22Rv1 (cell line): ENCODE results near the gene KCNQ2.

Source experiments
- H3K27ac ChIP-seq: fragments of 450-650 bp; 2 replicates; pipeline ENCODE4 v1.5.1; 2017
- ZFX ChIP-seq: fragments of 450-650 bp; IDR thresholded peaks from 2 replicates; pipeline ENCODE4 v1.6.1; 2017; ENCODE audit warnings: antibody characterized with exemption, borderline replicate concordance
- TF ChIP-seq, protein P1 (sequence below): fragments of 450-650 bp; IDR thresholded peaks from 2 replicates; pipeline ENCODE4 v1.5.1; 2017; ENCODE audit warnings: mild to moderate bottlenecking

KCNQ2 gene

DNA sequence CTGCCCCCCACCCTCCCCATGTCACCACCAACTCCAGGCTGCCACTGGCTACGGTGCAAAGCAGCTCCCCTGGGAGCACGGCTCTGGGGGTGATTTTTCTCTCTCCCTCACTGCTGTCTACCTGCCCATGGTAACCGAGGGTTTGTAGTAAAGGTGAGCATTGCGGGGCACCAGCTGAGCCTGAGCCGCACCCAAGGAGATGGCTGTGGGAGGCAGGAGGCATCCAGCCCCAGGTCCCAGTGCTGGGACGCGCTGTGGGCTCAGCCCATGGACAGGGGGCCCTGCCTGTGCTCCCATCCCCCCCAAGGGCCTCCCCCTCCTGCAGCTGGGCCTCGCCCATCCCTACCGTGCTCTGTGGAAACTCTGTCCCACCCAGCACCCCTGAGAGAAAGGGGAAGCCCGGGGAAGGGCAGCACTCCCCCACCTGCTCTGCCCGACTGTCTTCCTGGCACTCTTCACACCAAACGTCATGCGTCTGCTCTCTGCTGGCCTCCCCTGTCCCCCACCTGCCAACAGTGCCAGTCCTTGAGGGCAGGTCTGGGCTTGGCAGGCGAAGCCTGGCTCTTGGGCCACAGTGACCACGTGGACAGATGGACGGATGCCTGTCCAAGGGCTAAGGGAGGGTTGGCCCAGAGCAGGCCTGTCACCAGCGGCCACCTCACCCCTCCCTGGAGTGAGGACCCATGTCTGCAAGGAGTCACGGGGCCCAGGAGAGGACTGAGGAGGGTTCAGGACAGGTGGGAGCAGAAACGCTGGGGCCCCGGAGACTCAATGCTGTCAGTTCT lies 107.5 kb downstream of the KCNQ2 start:
- H3K27ac ChIP-seq = no peak overlapping the region
- TF ChIP-seq, protein P1, sequence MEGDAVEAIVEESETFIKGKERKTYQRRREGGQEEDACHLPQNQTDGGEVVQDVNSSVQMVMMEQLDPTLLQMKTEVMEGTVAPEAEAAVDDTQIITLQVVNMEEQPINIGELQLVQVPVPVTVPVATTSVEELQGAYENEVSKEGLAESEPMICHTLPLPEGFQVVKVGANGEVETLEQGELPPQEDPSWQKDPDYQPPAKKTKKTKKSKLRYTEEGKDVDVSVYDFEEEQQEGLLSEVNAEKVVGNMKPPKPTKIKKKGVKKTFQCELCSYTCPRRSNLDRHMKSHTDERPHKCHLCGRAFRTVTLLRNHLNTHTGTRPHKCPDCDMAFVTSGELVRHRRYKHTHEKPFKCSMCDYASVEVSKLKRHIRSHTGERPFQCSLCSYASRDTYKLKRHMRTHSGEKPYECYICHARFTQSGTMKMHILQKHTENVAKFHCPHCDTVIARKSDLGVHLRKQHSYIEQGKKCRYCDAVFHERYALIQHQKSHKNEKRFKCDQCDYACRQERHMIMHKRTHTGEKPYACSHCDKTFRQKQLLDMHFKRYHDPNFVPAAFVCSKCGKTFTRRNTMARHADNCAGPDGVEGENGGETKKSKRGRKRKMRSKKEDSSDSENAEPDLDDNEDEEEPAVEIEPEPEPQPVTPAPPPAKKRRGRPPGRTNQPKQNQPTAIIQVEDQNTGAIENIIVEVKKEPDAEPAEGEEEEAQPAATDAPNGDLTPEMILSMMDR = no peak
- TF ChIP-seq ZFX = no peak

DNA sequence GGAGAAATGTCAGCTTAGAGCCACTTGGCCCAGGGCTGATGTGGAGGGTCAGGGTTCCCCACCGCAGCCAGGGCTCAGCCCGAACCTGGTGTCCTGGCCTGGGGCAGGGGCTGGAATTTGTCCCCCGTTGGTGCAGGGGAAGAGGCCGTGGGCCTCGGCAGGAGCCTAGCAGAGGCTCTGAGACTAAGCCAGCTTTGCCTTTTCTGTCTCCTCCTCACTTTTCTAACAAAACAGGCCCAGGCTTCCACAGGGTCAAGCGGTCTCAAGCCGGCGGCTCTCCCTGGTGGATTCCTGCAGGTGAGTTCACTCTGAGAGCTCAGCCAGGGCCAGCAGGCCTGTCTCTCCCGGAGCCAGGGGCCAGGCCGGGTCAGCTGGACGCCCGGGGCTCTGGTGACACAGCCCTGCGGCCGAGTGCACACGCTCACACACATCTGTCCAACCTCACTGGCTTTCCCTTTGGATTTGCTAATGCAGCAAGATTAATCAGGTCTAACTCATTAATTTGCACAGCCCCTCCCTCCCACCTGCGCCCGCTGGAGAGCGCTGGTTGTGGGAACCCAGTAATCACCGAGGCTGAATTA lies 108.4 kb downstream of the KCNQ2 start:
- H3K27ac ChIP-seq = no peak overlapping the region
- no peak for TF ChIP-seq ZFX
- TF ChIP-seq, protein P1 = no peak

DNA sequence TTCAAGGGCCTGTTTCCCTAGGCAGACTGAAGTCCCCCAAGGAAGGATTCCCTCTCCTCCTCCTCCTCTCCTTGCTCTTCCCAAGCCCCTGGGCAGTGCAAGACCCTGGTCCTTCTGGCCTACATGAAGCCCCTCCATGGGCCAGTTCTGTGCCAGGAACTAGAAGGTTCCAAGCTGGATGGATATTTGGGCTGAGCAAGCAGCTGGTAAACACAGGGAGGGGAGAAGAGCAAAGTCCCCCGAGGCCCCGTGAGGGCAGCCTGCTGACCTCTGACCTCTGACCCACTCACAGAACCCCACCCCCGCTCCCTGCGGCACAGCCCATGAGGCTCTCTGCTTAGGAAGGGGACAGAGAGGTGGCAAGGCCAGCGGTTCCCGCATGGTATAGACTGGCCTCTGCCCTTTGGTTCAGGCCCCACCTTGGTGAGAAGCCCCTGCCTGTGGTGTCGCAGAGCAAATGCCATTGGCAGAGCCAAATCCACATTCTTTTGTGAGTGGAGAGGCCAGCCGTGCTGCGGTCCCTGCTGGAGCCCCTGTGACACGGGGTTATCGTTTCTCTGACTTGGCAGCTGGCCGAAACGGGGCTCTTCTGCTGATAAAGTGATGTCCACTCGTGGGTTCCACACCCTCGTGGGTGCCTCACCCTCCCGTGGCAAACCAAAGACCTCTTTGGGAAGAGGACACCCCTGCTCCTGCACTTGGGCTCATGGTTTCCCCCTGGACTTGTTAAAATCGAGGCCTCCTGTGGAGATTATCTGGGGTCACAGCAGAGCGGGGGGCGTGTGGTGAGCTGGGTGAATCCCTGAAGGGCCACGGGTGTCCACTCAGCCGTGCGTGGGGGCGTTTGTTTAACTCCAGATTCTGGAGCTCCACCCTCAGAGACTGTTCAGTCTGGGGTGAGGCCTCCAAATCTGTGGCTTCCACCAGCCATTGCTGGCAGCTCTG lies 109.2 kb downstream of the KCNQ2 start:
- TF ChIP-seq, protein P1 = no peak
- no peak for TF ChIP-seq ZFX
- no peak overlapping the region for H3K27ac ChIP-seq

DNA sequence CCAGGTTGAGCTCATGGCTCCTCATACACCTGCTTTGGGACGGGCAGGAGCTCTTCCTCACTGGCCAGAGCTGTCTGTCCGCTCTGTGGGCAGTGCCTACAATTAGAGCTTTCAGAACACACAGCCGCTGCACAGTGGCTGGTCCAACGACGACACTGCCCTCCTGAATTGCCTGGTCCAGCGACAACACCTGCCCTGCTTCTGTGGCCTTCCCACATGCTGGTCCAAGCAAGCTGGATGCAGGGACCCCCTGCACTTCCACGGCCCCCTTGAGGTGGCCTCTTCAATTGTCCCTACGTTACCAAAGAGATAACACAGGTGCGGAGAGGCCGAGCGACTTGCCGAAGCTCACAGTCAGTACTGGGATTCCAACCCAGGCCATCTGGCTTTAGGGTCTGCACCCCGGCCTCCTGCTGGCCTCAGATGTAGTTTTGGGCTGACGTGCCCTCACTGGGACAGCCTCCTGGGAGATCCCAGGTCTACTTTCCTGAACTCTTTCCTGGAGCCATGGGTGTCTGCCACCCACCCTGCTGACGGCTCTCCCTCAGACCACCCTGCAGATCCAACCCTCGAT lies 109.9 kb downstream of the KCNQ2 start:
- TF ChIP-seq ZFX = no peak
- TF ChIP-seq, protein P1 = no peak
- H3K27ac ChIP-seq = no peak overlapping the region

DNA sequence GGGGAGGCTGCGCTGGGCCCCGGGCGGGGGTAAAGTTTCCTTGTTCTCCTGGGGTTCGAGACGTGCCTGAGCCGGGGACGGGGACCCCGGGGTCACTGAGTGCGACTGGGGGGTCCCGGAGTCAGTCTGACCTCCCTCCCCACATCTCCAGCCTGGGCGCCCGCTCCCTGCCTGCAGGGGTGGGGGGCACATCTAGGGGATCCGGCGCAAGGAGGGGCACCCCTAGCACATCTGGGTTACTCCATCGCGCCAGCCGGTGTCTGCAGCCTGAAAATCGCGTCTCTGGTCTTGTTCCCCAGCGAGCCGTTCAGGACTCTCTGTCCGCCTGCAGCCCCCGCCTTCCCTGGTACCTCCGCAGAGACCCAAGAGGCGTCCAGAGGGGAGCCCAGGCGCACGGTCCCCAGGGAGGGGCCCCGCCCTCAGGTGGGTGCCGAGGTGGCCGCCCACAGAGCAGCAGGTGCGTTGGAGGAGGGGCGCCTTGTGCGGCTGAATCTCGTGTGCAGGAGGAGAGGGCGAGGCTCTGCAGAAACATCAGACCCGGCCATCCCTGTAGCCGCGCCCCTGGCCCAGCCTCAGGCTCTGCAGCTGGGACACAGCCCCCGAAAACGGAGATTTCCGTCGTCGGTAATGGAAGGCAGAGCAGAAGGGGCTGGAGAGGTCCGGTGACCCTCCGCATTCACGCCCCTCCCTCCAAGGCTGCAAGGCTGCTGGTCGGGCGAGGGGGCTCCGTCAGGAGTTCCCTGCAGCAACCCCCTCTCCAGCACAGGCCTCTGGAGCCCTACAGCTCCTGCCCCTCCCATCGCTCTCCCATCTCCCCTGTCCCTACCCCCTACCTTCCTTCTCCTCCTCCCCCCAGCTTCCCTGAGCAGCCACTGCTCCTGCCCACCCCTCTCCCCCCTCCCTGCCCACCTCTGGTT lies 110.7 kb downstream of the KCNQ2 start:
- no peak for TF ChIP-seq ZFX
- TF ChIP-seq, protein P1 = no peak
- H3K27ac ChIP-seq = no peak overlapping the region

DNA sequence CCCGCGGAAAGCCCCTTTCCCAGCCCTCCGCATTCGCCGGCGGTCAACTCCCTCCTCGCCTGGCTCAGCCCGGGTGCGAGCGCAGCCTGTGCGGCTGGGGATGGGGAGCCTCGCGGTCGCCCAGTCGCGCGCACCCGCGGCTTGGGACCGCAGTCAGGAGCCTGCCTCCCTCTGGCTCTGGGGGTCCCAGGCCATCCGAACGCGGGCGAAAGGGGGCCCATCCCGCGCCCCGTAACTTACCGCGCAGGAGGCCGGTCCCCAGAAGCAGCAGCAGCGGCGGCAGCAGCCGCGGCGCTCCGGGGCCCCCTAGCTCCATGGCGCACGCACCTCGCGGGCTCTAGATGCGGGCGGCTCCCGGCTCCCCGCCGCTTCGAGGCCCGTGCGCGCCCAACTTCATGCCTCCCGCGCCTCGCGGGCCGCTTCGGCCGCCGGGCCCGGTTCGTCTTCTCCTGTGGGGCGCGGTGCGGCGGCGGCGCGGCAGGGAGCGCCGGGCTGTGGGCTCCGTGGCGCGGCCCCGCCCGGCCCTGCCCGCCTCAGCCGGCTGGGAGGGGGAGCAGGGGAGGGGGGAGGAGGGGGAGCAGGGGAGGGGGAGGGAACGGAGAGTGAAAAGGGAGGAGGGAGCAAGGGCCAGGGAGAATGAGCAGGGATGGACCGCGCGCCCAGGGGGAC lies 111.5 kb downstream of the KCNQ2 start, which contains the start of gene CHRNA4:
TSS of gene CHRNA4 (minus strand) at position 500 of the 669 bp plus-strand sequence. CDS start at position 316, 184 bp downstream.
- H3K27ac ChIP-seq = no peak within 1 kb of the TSS

More for the DNA sequence above, 111.5 kb downstream of the KCNQ2 start, which contains the start of gene CHRNA4:
- TF ChIP-seq, protein P1 = no peak
- TF ChIP-seq ZFX = no peak
